PC-9 (cell line): ENCODE results near the gene ADAMTSL3.

Experiments used
- EZH2 ChIP-seq: fragments of 200-600 bp; sonication (generic); IDR thresholded peaks from 2 replicates; pipeline ENCODE4 v1.8.0; 2017; ENCODE audit warnings: antibody characterized with exemption, low read depth
- TF ChIP-seq, protein P1 (sequence below): fragments of 200-600 bp; sonication (generic); conservative IDR thresholded peaks from 2 replicates; pipeline ENCODE4 v1.6.1; 2017; ENCODE audit warnings: mixed run types, antibody characterized with exemption, mild to moderate bottlenecking, moderate library complexity

DNA sequence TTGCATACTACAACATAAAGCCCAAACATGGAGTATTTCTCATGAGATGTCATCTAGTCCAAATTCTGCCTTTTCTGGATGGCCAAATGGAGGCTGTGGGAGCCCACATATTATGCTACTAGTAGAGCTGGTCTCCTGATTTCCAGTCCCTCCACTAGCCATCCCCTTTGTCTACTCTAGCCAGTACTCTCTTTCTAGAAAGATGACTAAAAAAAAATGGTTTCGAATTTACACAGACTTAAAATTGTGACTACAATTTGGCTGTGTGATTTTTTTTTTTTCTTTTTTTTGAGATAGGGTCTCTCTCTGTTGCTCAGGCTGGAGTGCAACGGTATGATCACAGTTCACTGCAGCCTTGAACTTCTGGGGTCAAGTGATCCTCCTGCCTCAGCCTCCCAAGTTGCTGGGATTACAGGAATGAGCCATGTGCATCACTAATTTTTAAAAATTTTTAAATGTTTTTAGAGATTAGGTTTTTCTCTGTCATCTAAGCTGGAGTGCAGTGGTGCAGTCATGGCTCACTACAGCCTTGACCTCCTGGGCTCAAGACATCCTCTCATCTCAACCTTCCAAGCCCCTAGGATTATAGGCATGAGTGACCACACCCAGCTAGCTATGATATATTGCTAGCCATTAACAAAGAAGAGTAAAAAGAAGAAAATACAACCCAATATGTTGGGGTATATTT is 273.9 kb downstream of the ADAMTSL3 start:
- TF ChIP-seq, protein P1, sequence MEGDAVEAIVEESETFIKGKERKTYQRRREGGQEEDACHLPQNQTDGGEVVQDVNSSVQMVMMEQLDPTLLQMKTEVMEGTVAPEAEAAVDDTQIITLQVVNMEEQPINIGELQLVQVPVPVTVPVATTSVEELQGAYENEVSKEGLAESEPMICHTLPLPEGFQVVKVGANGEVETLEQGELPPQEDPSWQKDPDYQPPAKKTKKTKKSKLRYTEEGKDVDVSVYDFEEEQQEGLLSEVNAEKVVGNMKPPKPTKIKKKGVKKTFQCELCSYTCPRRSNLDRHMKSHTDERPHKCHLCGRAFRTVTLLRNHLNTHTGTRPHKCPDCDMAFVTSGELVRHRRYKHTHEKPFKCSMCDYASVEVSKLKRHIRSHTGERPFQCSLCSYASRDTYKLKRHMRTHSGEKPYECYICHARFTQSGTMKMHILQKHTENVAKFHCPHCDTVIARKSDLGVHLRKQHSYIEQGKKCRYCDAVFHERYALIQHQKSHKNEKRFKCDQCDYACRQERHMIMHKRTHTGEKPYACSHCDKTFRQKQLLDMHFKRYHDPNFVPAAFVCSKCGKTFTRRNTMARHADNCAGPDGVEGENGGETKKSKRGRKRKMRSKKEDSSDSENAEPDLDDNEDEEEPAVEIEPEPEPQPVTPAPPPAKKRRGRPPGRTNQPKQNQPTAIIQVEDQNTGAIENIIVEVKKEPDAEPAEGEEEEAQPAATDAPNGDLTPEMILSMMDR: no peak
- no peak for TF ChIP-seq EZH2
